K562 (cell line): ENCODE results near the gene KLHDC7B. TPM values are rescaled to one million over a fixed set of nuclear protein-coding genes. Genes with fewer than 3 reads are reported as not detected.
A peak's percentile ranks its signal among the peaks of the same experiment; 100 is the strongest.

Source experiments
- ATAC-seq: fragments of 200-7000 bp; cut with Tn5 transposase; 3 replicates; pipeline ENCODE4 v1.9.1; 2020; ENCODE audit warnings: moderate library complexity
- BruUV-seq: library from RNA; stranded (reverse); fragments of 400-500 nt; replicated peaks from 2 replicates; lab custom pipeline; 2021; lab: Mats Ljungman, UMichigan
- CTCF ChIA-PET: fragments of 300-600 bp; formaldehyde crosslinking; extraction: SDS; loops from one replicate; lab custom pipeline; 2021; ENCODE audit warnings: low intra/inter-chr PET ratio; lab: Yijun Ruan, JAX
- POLR2A ChIA-PET: fragments of 300-600, 350-650 bp; sonication (Branson Sonifier 250); formaldehyde crosslinking; extraction: SDS; loops from one replicate; lab custom pipeline; 2021; ENCODE audit warnings: antibody characterized with exemption, inconsistent platforms; lab: Yijun Ruan, JAX
- DNase-seq, 4 experiments: peaks; one replicate each; pipeline versions ENCODE4 v3.0.0 to v3.0.0-alpha.2; 2011 to 2018; ENCODE audit warnings: low spot score in 3 of 4, mixed read lengths in 3 of 4; ENCODE audit errors: extremely low read depth in 1 of 4
- FAIRE-seq: peaks from 2 replicates; lab custom pipeline; 2011; peaks lifted over from hg19 to GRCh38; lab: Jason Lieb, UNC
- H2AFZ ChIP-seq: 2 replicates; pipeline ENCODE4 v1.6.0; 2011; ENCODE audit warnings: low read depth, low read length, control low read depth, inconsistent platforms
- H3K27ac ChIP-seq: fragments of 200-600 bp; 3 replicates; pipeline ENCODE4 v1.8.0; 2011; ENCODE audit warnings: low read depth, mild to moderate bottlenecking, control low read depth, inconsistent platforms, low read length, moderate library complexity, mixed read lengths; ENCODE audit errors: extremely low read depth
- H3K27me3 ChIP-seq, 2 experiments: fragments of 300-600 bp in 1 of 2; 2 replicates in 1 of 2; 3 replicates in 1 of 2; pipeline versions ENCODE4 v1.6.0 to v1.8.0; 2011; ENCODE audit warnings: inconsistent platforms in 2 of 2, low read length in 2 of 2, mild to moderate bottlenecking in 1 of 2, mixed read lengths in 1 of 2, moderate library complexity in 1 of 2; ENCODE audit not compliant: control insufficient read depth in 2 of 2, insufficient read depth in 2 of 2
- H3K36me3 ChIP-seq: fragments of 300-600 bp; 3 replicates; pipeline ENCODE4 v1.8.0; 2011; ENCODE audit warnings: mild to moderate bottlenecking, low read length, inconsistent platforms; ENCODE audit not compliant: control insufficient read depth, insufficient read depth
- H3K4me1 ChIP-seq, 2 experiments: fragments of 200-600 bp in 1 of 2; replicated peaks in 1 of 2; 2 replicates in 1 of 2; 3 replicates in 1 of 2; pipeline versions ENCODE4 v1.5.1 to v1.8.0; 2011; ENCODE audit warnings: inconsistent platforms in 2 of 2, low read length in 2 of 2, mild to moderate bottlenecking in 1 of 2, mixed read lengths in 1 of 2, moderate library complexity in 1 of 2; ENCODE audit not compliant: control insufficient read depth in 2 of 2, insufficient read depth in 2 of 2
- H3K4me2 ChIP-seq: 2 replicates; pipeline ENCODE4 v1.6.1; 2011; ENCODE audit warnings: low read length, control low read depth, inconsistent platforms, mixed read lengths; ENCODE audit not compliant: insufficient read depth
- H3K4me3 ChIP-seq: fragments of 200-600 bp; sonication (generic), shearing (Covaris generic); 2 replicates; pipeline ENCODE4 v1.5.1; 2016; ENCODE audit warnings: control low read depth, inconsistent platforms
- H3K79me2 ChIP-seq: fragments of 200-600 bp; 3 replicates; pipeline ENCODE4 v1.8.0; 2011; ENCODE audit warnings: low read length, inconsistent platforms; ENCODE audit not compliant: control insufficient read depth, insufficient read depth
- H3K9ac ChIP-seq, 2 experiments: 2 replicates each; pipeline versions ENCODE4 v1.6.0 to v1.6.1; 2011; ENCODE audit warnings: low read depth in 2 of 2, low read length in 2 of 2, control low read depth in 1 of 2, inconsistent platforms in 1 of 2, mild to moderate bottlenecking in 1 of 2, mixed read lengths in 1 of 2; ENCODE audit not compliant: insufficient read depth in 1 of 2
- H3K9me1 ChIP-seq: one replicate; pipeline ENCODE4 v1.6.0; 2011; ENCODE audit warnings: inconsistent platforms, mild to moderate bottlenecking, low read length, moderate library complexity; ENCODE audit not compliant: control insufficient read depth, insufficient read depth
- H3K9me3 ChIP-seq: replicated peaks from 2 replicates; pipeline ENCODE4 v1.5.1; 2011; ENCODE audit warnings: low read depth, low read length, inconsistent platforms; ENCODE audit not compliant: control insufficient read depth, insufficient read depth
- H4K20me1 ChIP-seq: replicated peaks from 2 replicates; pipeline ENCODE4 v1.6.1; 2011; ENCODE audit warnings: low read length, inconsistent platforms, mixed read lengths; ENCODE audit not compliant: control insufficient read depth, insufficient read depth
- BRD9 ChIP-seq: fragments of 450-650 bp; IDR thresholded peaks from 2 replicates; pipeline ENCODE4 v1.6.1; 2018; ENCODE audit warnings: low read depth; ENCODE audit not compliant: partially characterized antibody
- CXXC5 ChIP-seq: fragments of 250-450 bp; sonication (Bioruptor Pico); IDR thresholded peaks from 2 replicates; pipeline ENCODE4 v1.8.0; 2022; ENCODE audit warnings: inconsistent platforms, mild to moderate bottlenecking, moderate library complexity
- DMBX1 ChIP-seq: fragments of 250-450 bp; sonication (Bioruptor Pico); IDR thresholded peaks from 2 replicates; pipeline ENCODE4 v1.8.0; 2022; ENCODE audit warnings: inconsistent platforms, mild to moderate bottlenecking, moderate library complexity, borderline replicate concordance
- E2F3 ChIP-seq: fragments of 250-450 bp; sonication (Bioruptor Pico); IDR thresholded peaks from 2 replicates; pipeline ENCODE4 v1.4.0; 2020; ENCODE audit warnings: mild to moderate bottlenecking
- EP400 ChIP-seq: fragments of 450-650 bp; IDR thresholded peaks from 2 replicates; pipeline ENCODE4 v1.6.1; 2017; ENCODE audit warnings: antibody characterized with exemption, mild to moderate bottlenecking, moderate library complexity
- FOXJ2 ChIP-seq: fragments of 200-800 bp; sonication (Bioruptor generic); IDR thresholded peaks from 2 replicates; pipeline ENCODE4 v1.6.1; 2016; ENCODE audit warnings: missing genetic modification characterization, missing compliant biosample characterization
- MAFG ChIP-seq: fragments of 450-650 bp; conservative IDR thresholded peaks from 2 replicates; pipeline ENCODE4 v1.6.1; 2016; ENCODE audit warnings: missing genetic modification characterization, missing compliant biosample characterization
- RB1 ChIP-seq: fragments of 450-650 bp; IDR thresholded peaks from 2 replicates; pipeline ENCODE4 v1.6.1; 2017; ENCODE audit warnings: low read depth, mild to moderate bottlenecking
- RBFOX2 ChIP-seq: fragments of 200-400 bp; formaldehyde crosslinking; IDR thresholded peaks from 2 replicates; pipeline ENCODE4 v1.6.1; 2017; ENCODE audit warnings: low read depth, mild to moderate bottlenecking, low read length, moderate library complexity
- RBM22 ChIP-seq: fragments of 200-400 bp; formaldehyde crosslinking; IDR thresholded peaks from 2 replicates; pipeline ENCODE4 v1.6.1; 2018; ENCODE audit warnings: low read length, low read depth; ENCODE audit not compliant: poor library complexity, severe bottlenecking
- SMAD4 ChIP-seq: fragments of 250-450 bp; sonication (Bioruptor Pico); conservative IDR thresholded peaks from 2 replicates; pipeline ENCODE4 v1.8.0; 2021; ENCODE audit warnings: inconsistent platforms, mild to moderate bottlenecking, moderate library complexity
- SRF ChIP-seq, 2 experiments: fragments of 250-450, 450-650 bp in 1 of 2; sonication (Bioruptor Pico) in 1 of 2; sonication (generic) in 1 of 2; formaldehyde crosslinking; IDR thresholded peaks; 2 replicates each; pipeline versions ENCODE4 v1.5.0 to v1.5.1; 2020 to 2022; ENCODE audit warnings: mild to moderate bottlenecking in 1 of 2, missing genetic modification reagents in 1 of 2
- SUPT5H ChIP-seq: fragments of 450-650 bp; IDR thresholded peaks from 2 replicates; pipeline ENCODE4 v1.6.1; 2016
- TAF9B ChIP-seq: fragments of 450-650 bp; IDR thresholded peaks from 2 replicates; pipeline ENCODE4 v1.6.1; 2018; ENCODE audit warnings: mild to moderate bottlenecking; ENCODE audit not compliant: partially characterized antibody
- ZBTB7A ChIP-seq: IDR thresholded peaks from 2 replicates; pipeline ENCODE4 v1.6.1; 2011; ENCODE audit warnings: low read depth, mild to moderate bottlenecking, low read length, moderate library complexity, borderline replicate concordance; ENCODE audit not compliant: control insufficient read depth
- WGBS: fragments of 100-300 bp; shearing (Covaris generic); methylation state at CpG from one replicate; pipeline ENCODE4 v1.1.6; 2016; ENCODE audit warnings: low coverage, mixed read lengths; ENCODE audit not compliant: insufficient coverage; ENCODE audit errors: missing lambda C conversion rate; 5-methylcytosine and 5-hydroxymethylcytosine counted together
- in situ Hi-C: fragments of 300-500 bp; cut with MboI; formaldehyde crosslinking; loops from 4 replicates; pipeline ENCODE4 v1.15.0; 2018; ENCODE audit warnings: inconsistent platforms, mixed read lengths
- intact Hi-C: fragments of 100-400 bp; cut with micrococcal nuclease; formaldehyde crosslinking; loops from 2 replicates; pipeline ENCODE4 v1.14.2; 2022
- polyA plus RNA-seq, 8 experiments: library from polyadenylated mRNA; depleted of rRNA in 4 of 8; stranded (reverse) in 5 of 8; unstranded in 3 of 8; fragments of >200 nt; fragmentation: Nextera tagmentation in 2 of 8; fragmentation: Illumina TruSeq in 1 of 8; extraction: Ambion mirVana in 2 of 8; extraction: Trizol in 1 of 8; gene quantifications; 2 replicates each; pipeline versions ENCODE4 v1.2.1 to v1.2.3, GENCODE V29; 2011 to 2014; ENCODE audit warnings: inconsistent platforms in 1 of 8, missing spikeins in 1 of 8
- total RNA-seq, 7 experiments: library from RNA; depleted of rRNA in 6 of 7; stranded (reverse); fragments of >200 nt in 6 of 7; fragmentation: Illumina TruSeq in 2 of 7; extraction: Trizol in 2 of 7; gene quantifications; 2 replicates each; pipeline versions ENCODE4 v1.2.1 to v1.2.3, GENCODE V29; 2011 to 2021; ENCODE audit warnings: low replicate concordance in 1 of 7
- TF ChIP-seq, protein P1 (sequence below): IDR thresholded peaks from 2 replicates; pipeline ENCODE4 v1.6.1; 2011; ENCODE audit warnings: borderline replicate concordance, low read depth, mild to moderate bottlenecking, moderate library complexity, low read length; ENCODE audit not compliant: insufficient read depth, poor library complexity, severe bottlenecking
- TF ChIP-seq, protein P2 (sequence below): sonication (generic); formaldehyde crosslinking; IDR thresholded peaks from 2 replicates; pipeline ENCODE4 v1.9.0; 2022; ENCODE audit warnings: mild to moderate bottlenecking, missing genetic modification reagents

The KLHDC7B gene
- total and polyA plus RNA-seq, 9 of the 15 experiments (the other 6 are each of a cell fraction or from before 2014, with no cell fraction given): 0.04 to 0.22 (median 0.05) TPM; not detected in 4

DNA sequence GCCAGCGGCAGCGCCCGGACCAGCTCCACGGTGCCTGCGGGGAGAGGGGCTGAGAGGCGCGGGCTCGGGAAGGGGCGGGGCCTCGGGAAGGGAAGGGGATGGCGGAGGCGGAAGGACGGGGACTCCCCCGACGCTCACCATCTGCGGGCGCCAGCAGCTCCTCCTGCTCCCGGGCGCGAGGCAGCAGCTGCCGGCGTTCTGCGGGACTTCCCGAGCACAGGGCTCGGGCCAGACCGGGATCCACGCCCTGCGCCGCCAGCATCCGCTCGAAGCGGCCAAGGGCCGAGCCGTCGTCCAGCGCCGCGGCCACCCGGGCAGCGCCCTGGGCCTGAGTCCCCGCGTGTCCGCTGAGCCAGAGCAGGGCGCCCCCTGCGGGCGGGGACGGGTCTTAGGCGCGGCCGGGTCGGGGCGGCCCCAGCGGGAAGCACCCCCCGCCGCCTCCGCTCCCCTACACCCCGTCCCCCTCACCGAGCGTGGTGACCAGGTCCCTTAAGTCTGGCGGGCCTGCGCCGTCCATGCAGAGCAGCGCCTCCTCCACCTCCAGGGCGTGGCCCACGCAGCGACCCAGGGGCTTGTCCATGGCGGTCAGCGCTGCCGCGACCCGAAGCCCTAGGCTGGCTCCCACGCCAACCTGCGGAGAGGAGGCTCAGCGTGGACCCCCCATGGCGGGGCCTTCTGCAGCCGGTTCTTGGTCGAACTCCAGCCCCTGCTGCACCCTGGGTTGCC, 19.4 kb upstream of the KLHDC7B start:
- Histone ChIP-seq H3K4me1 (peaks cover 8 to 72% of the 10 kb centered on the region in 2 experiments; a peak in 4 of 5 replicates), H2AFZ (peak overlapping the region; percentile 82), H3K79me2 (peaks cover 34% of the 10 kb centered on the region), H3K27ac (peak overlapping the region; percentile 89), H3K4me3 (peak overlapping the region; percentile 71), H3K27me3 (no peaks in the 10 kb centered on the region), H3K36me3 (peaks cover 35% of the 10 kb centered on the region; the same call in 1 of the 3 replicates), H4K20me1 (peaks cover 12% of the 10 kb centered on the region; the same call in 1 of the 2 replicates), H3K9me3 (0 out of 2 replicates have a peak, but pooled peaks cover 2% of the 10 kb centered on the region), H3K9me1 (no peaks in the 10 kb centered on the region), H3K4me2 (peak overlapping the region; percentile 88), H3K9ac (peak overlapping the region; percentile 86 to 96)
- POLR2A ChIA-PET: interaction anchor here (0.7 to 5.3 kb wide), 7 partner anchors 11 to 57 kb away, joined by 3 to 65 read pairs (median 5); partner anchors contain the start of genes CHKB, LMF2, NCAPH2 and SYCE3
- BruUV-seq: no TSS peak
- intact Hi-C loops: loop anchor here (1.0 to 5.0 kb wide), 2 partner anchors 8 to 36 kb away; partner anchors contain the start of gene SYCE3
- under 1% methylated on average over 33 of the region's 77 CpGs for WGBS
- DNase-seq: peak; percentile 72 to 78 (median 76)
- in situ Hi-C loops: no loop called here
- FAIRE-seq: no peak
- CTCF ChIA-PET: interaction anchor here (1.2 kb wide), 1 partner anchor 49 kb away, joined by 3 read pairs; no protein-coding TSS in a partner anchor
- ATAC-seq: peak; percentile 59
- TF ChIP-seq E2F3 (CRISPR knock-in tag) (0 out of 2 replicates have a peak, but pooled peaks have one; percentile 39), SUPT5H (no peak), MAFG (tag) (no peak), CXXC5 (peak; percentile 43), FOXJ2 (no peak), EP400 (peak; percentile 5; the same call in 1 of the 2 replicates), SMAD4 (CRISPR knock-in tag) (peak; percentile 49; the same call in 1 of the 2 replicates), RBFOX2 (peak; percentile 54), RB1 (peak; percentile 46; the same call in 1 of the 2 replicates), ZBTB7A (peak; percentile 60; the same call in 1 of the 2 replicates), DMBX1 (0 out of 2 replicates have a peak, but pooled peaks have one; percentile 36), BRD9 (no peak), TAF9B (no peak), SRF (CRISPR knock-in tag; IDR thresholded peaks at IDR 0.05) (0 out of 4 replicates have a peak, but pooled peaks of 1 of the 2 experiments have one; percentile 30), RBM22 (peak; percentile 67)
- TF ChIP-seq, protein P1, sequence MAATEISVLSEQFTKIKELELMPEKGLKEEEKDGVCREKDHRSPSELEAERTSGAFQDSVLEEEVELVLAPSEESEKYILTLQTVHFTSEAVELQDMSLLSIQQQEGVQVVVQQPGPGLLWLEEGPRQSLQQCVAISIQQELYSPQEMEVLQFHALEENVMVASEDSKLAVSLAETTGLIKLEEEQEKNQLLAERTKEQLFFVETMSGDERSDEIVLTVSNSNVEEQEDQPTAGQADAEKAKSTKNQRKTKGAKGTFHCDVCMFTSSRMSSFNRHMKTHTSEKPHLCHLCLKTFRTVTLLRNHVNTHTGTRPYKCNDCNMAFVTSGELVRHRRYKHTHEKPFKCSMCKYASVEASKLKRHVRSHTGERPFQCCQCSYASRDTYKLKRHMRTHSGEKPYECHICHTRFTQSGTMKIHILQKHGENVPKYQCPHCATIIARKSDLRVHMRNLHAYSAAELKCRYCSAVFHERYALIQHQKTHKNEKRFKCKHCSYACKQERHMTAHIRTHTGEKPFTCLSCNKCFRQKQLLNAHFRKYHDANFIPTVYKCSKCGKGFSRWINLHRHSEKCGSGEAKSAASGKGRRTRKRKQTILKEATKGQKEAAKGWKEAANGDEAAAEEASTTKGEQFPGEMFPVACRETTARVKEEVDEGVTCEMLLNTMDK: peak; percentile 92
- TF ChIP-seq, protein P2, sequence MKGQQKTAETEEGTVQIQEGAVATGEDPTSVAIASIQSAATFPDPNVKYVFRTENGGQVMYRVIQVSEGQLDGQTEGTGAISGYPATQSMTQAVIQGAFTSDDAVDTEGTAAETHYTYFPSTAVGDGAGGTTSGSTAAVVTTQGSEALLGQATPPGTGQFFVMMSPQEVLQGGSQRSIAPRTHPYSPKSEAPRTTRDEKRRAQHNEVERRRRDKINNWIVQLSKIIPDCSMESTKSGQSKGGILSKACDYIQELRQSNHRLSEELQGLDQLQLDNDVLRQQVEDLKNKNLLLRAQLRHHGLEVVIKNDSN (CRISPR knock-in tag): peak; percentile 14; the same call in 1 of the 2 replicates
